CD4-positive, alpha-beta T cell (primary cell): ENCODE measurements around the gene REPS2. TPM values are rescaled to one million over a fixed set of nuclear protein-coding genes. Genes with fewer than 3 reads are reported as not detected.

Experiments
- ATAC-seq: fragments of 200-7000 bp; cut with Tn5 transposase; one replicate; pipeline ENCODE4 v1.10.0; 2022; ENCODE audit warnings: mild to moderate bottlenecking; ENCODE audit not compliant: poor library complexity
- CTCF ChIA-PET: fragments of 350-600 bp; sonication (Branson Sonifier 250); formaldehyde crosslinking; loops from one replicate; lab custom pipeline; 2021; ENCODE audit warnings: antibody characterized with exemption, inconsistent platforms; lab: Charles Lee
- POLR2A ChIA-PET: fragments of 350-600 bp; sonication (Branson Sonifier 250); formaldehyde crosslinking; loops from one replicate; lab custom pipeline; 2021; ENCODE audit warnings: antibody characterized with exemption, inconsistent platforms; lab: Charles Lee
- DNase-seq, 14 experiments: peaks; one replicate each; pipeline ENCODE4 v3.0.0-alpha.2; 2013 to 2020; ENCODE audit warnings: mixed read lengths in 2 of 14
- H3K27ac ChIP-seq, 2 donors: one replicate each; pipeline versions ENCODE4 v1.5.1 to v1.7.0; 2013; ENCODE audit warnings: low read length in 2 of 2, low read depth in 1 of 2, mild to moderate bottlenecking in 1 of 2
- H3K27me3 ChIP-seq, 2 experiments: 1 replicate in 1 of 2; 2 replicates in 1 of 2; pipeline versions ENCODE4 v1.6.1 to v1.7.0; 2013; ENCODE audit warnings: low read length in 2 of 2, control low read depth in 1 of 2, mild to moderate bottlenecking in 1 of 2, moderate library complexity in 1 of 2; ENCODE audit not compliant: insufficient read depth in 2 of 2, control insufficient read depth in 1 of 2
- H3K36me3 ChIP-seq: one replicate; pipeline ENCODE4 v1.6.1; 2013; ENCODE audit warnings: low read length, control low read depth; ENCODE audit not compliant: insufficient read depth
- H3K4me1 ChIP-seq: one replicate; pipeline ENCODE4 v1.6.1; 2013; ENCODE audit warnings: low read length, control low read depth; ENCODE audit not compliant: insufficient read depth
- H3K4me3 ChIP-seq: one replicate; pipeline ENCODE4 v1.5.1; 2013; ENCODE audit warnings: mild to moderate bottlenecking, low read length, moderate library complexity
- H3K9me3 ChIP-seq, 2 experiments: 1 replicate in 1 of 2; 2 replicates in 1 of 2; pipeline versions ENCODE4 v1.6.1 to v1.7.0; 2013; ENCODE audit warnings: low read length in 2 of 2, mild to moderate bottlenecking in 2 of 2, control low read depth in 1 of 2, moderate library complexity in 1 of 2; ENCODE audit not compliant: control insufficient read depth in 1 of 2, insufficient read depth in 1 of 2
- H3K27ac Mint-ChIP-seq: one replicate; pipeline ENCODE4 v1.8.0; 2020; ENCODE audit warnings: mixed read lengths
- H3K27me3 Mint-ChIP-seq: one replicate; pipeline ENCODE4 v1.8.0; 2021; ENCODE audit warnings: mixed read lengths
- H3K36me3 Mint-ChIP-seq: one replicate; pipeline ENCODE4 v1.8.0; 2021; ENCODE audit warnings: low read depth, mixed read lengths
- H3K4me1 Mint-ChIP-seq: one replicate; pipeline ENCODE4 v1.8.0; 2021; ENCODE audit warnings: low read depth, mixed read lengths
- H3K4me3 Mint-ChIP-seq: one replicate; pipeline ENCODE4 v1.8.0; 2020; ENCODE audit warnings: mild to moderate bottlenecking, mixed read lengths
- H3K9me3 Mint-ChIP-seq: one replicate; pipeline ENCODE4 v1.8.0; 2020; ENCODE audit warnings: mixed read lengths
- intact Hi-C, 2 experiments: fragments of 100-400 bp; cut with DNase I in 1 of 2; cut with micrococcal nuclease in 1 of 2; formaldehyde crosslinking; loops; one replicate each; pipeline versions ENCODE4 v1.15.1 to v1.9.0; 2023 to 2025; cut with DNase I, micrococcal nuclease
- total RNA-seq, 174 experiments: library from RNA in 2 of 174; stranded (reverse) in 2 of 174; gene quantifications; one replicate each; pipeline ENCODE4 v1.2.3 and lab custom pipeline; 2021 to 2026
- TF ChIP-seq, protein P1 (sequence below): fragments of 200-600 bp; IDR thresholded peaks from one replicate; pipeline ENCODE4 v1.8.0; 2022; ENCODE audit warnings: antibody characterized with exemption, mild to moderate bottlenecking

Gene REPS2
- total RNA-seq, 2 experiments from 2014 or later = 0.53 to 0.60 TPM

DNA sequence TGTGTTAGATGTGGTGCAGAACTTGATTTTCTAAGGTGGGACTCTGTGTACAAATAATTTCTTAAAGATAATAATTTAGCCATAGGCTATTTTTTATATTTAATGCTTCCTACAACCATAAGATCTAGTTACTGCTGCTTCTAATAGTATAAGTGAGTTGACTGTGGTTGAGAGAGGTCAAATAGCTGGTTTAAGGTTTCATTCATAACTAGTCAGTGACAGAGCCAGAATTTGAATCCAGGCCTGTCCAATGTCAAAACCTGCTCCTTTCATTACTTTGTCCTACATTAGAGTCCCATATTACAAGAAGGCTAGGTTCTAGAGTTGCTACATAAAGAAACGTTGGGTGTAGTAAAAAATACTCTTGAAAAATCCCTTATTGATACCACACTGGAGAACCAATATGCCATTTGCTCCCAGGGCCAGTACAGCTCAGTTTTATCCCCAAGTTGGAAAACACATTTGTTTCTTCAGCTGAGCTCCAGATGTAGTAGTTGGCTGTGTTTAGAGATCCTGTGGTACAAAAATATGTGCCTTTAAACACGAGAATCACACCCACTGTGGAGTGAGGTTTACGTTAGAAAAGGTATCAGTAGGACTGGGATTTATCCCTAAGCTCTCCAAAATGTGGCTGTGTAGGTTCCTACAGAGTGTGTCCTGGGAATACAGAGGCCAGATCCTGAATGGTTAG lies 84.3 kb downstream of the REPS2 start:
- Mint-ChIP-seq H3K27me3 (no peaks in the 10 kb centered on the region), H3K9me3 (no peaks in the 10 kb centered on the region), H3K4me3 (no peak overlapping the region), H3K27ac (no peak overlapping the region), H3K4me1 (no peaks in the 10 kb centered on the region), H3K36me3 (no peaks in the 10 kb centered on the region)
- ATAC-seq = no peak
- ChIA-PET CTCF (no interaction called here), POLR2A (no interaction called here)
- no peak for DNase-seq
- Histone ChIP-seq H3K36me3 (no peaks in the 10 kb centered on the region), H3K27ac (no peak overlapping the region), H3K4me3 (no peak overlapping the region), H3K27me3 (no peaks in the 10 kb centered on the region), H3K9me3 (no peaks in the 10 kb centered on the region), H3K4me1 (no peaks in the 10 kb centered on the region)
- TF ChIP-seq, protein P1, sequence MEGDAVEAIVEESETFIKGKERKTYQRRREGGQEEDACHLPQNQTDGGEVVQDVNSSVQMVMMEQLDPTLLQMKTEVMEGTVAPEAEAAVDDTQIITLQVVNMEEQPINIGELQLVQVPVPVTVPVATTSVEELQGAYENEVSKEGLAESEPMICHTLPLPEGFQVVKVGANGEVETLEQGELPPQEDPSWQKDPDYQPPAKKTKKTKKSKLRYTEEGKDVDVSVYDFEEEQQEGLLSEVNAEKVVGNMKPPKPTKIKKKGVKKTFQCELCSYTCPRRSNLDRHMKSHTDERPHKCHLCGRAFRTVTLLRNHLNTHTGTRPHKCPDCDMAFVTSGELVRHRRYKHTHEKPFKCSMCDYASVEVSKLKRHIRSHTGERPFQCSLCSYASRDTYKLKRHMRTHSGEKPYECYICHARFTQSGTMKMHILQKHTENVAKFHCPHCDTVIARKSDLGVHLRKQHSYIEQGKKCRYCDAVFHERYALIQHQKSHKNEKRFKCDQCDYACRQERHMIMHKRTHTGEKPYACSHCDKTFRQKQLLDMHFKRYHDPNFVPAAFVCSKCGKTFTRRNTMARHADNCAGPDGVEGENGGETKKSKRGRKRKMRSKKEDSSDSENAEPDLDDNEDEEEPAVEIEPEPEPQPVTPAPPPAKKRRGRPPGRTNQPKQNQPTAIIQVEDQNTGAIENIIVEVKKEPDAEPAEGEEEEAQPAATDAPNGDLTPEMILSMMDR = no peak
- intact Hi-C loops = no loop called here

DNA sequence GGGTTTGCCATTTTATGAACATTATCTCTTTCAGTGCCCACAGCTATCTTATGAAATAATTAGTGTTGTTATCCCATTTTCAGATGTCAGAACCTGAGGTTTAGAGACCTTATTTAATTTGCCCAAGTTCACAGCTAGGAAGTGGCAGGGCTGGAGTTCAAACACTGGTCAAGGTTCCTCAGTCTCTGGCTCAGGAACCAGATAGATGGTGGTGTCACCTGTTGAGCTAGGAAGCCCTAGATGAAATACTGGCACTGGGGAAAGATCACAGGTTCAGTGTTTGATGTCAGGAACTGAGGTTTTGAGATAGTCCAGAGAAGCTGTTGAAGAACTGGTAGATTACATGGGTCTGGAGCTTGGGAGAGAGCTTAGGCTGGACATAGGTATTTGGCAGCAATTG lies 85.4 kb downstream of the REPS2 start:
- no peak overlapping the region for H3K27ac Mint-ChIP-seq
- H3K9me3 ChIP-seq = no peaks in the 10 kb centered on the region
- no peak overlapping the region for H3K4me3 Mint-ChIP-seq
- H3K36me3 Mint-ChIP-seq = no peaks in the 10 kb centered on the region
- ChIA-PET POLR2A (no interaction called here), CTCF (no interaction called here)
- no peak overlapping the region for H3K4me3 ChIP-seq
- no peaks in the 10 kb centered on the region for H3K27me3 ChIP-seq
- intact Hi-C loops = no loop called here
- H3K4me1 ChIP-seq = no peaks in the 10 kb centered on the region
- no peaks in the 10 kb centered on the region for H3K36me3 ChIP-seq
- no peak overlapping the region for H3K27ac ChIP-seq
- H3K9me3 Mint-ChIP-seq = no peaks in the 10 kb centered on the region
- no peaks in the 10 kb centered on the region for H3K4me1 Mint-ChIP-seq
- ATAC-seq (no peak), DNase-seq (no peak)
- TF ChIP-seq, protein P1 = no peak
- H3K27me3 Mint-ChIP-seq = no peaks in the 10 kb centered on the region

DNA sequence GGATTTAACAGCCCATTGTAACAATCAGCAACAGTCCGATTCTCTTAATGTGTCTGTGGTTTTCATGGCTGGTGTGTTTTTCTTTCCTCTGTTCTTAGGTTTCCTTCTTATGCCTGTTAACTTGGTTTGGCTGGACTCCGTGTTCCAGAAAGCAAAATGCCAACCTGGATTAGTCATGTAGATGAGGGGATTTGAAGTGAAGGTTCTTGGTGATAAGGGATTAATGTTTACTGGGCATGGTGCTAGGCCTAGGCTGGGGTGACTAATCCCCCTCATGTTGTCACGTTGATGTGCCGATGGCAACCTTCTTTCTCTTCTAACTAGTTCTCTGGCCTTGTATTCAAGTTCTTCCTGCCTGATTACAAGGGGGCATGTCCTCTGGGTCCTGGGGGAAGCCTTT lies 85.9 kb downstream of the REPS2 start:
- Mint-ChIP-seq H3K4me1 (no peaks in the 10 kb centered on the region), H3K4me3 (no peak overlapping the region), H3K27ac (no peak overlapping the region), H3K27me3 (no peaks in the 10 kb centered on the region), H3K9me3 (no peaks in the 10 kb centered on the region), H3K36me3 (no peaks in the 10 kb centered on the region)
- no peak overlapping the region for H3K4me3 ChIP-seq
- intact Hi-C loops = no loop called here
- TF ChIP-seq, protein P1 = no peak
- ChIA-PET CTCF (no interaction called here), POLR2A (no interaction called here)
- H3K27me3 ChIP-seq = no peaks in the 10 kb centered on the region
- H3K36me3 ChIP-seq = no peaks in the 10 kb centered on the region
- no peak overlapping the region for H3K27ac ChIP-seq
- H3K9me3 ChIP-seq = no peaks in the 10 kb centered on the region
- ATAC-seq = no peak
- no peak for DNase-seq
- H3K4me1 ChIP-seq = no peaks in the 10 kb centered on the region
